HepG2 (cell line): Measurements from ENCODE around the gene CYP4B1. TPM values are rescaled to one million over a fixed set of nuclear protein-coding genes. Genes with fewer than 3 reads are reported as not detected.

Experiments used
- ATAC-seq: fragments of 200-7000 bp; cut with Tn5 transposase; 3 replicates; pipeline ENCODE4 v1.9.1; 2020; ENCODE audit warnings: mild to moderate bottlenecking, moderate library complexity
- BruUV-seq: library from RNA; stranded (reverse); fragments of 400-500 nt; replicated peaks from 2 replicates; lab custom pipeline; 2021; lab: Mats Ljungman, UMichigan
- CTCF ChIA-PET: fragments of 300-600 bp; formaldehyde crosslinking; extraction: SDS; loops from one replicate; lab custom pipeline; 2021; ENCODE audit warnings: low total read pairs, inconsistent platforms, low intra/inter-chr PET ratio; lab: Yijun Ruan, JAX
- POLR2A ChIA-PET: fragments of 350-600 bp; sonication (Branson Sonifier 250); formaldehyde crosslinking; loops from one replicate; lab custom pipeline; 2020; ENCODE audit warnings: antibody characterized with exemption, inconsistent platforms; lab: Yijun Ruan, JAX
- DNase-seq: peaks from one replicate; pipeline ENCODE4 v3.0.0-alpha.2; 2015; ENCODE audit warnings: low spot score
- FAIRE-seq: peaks from 3 replicates; lab custom pipeline; 2011; peaks lifted over from hg19 to GRCh38; lab: Jason Lieb, UNC
- H2AFZ ChIP-seq: one replicate; pipeline ENCODE4 v1.6.1; 2011; ENCODE audit warnings: low read length, inconsistent platforms
- H3K27ac ChIP-seq: fragments of 300-600 bp; 3 replicates; pipeline ENCODE4 v1.8.0; 2011; ENCODE audit warnings: mixed run types, mild to moderate bottlenecking, mixed read lengths, low read length, inconsistent platforms; ENCODE audit not compliant: insufficient read depth; ENCODE audit errors: extremely low read length
- H3K27me3 ChIP-seq, 2 experiments: fragments of 200-600 bp in 1 of 2; 2 replicates in 1 of 2; 3 replicates in 1 of 2; pipeline versions ENCODE4 v1.6.0 to v1.8.0; 2011; ENCODE audit warnings: low read length in 2 of 2, mild to moderate bottlenecking in 2 of 2, moderate library complexity in 2 of 2, inconsistent platforms in 1 of 2; ENCODE audit not compliant: insufficient read depth in 2 of 2, control insufficient read depth in 1 of 2
- H3K36me3 ChIP-seq, 2 experiments: fragments of 200-600 bp in 1 of 2; replicated peaks in 1 of 2; 2 replicates in 1 of 2; 3 replicates in 1 of 2; pipeline versions ENCODE4 v1.5.1 to v1.8.0; 2011; ENCODE audit warnings: low read length in 2 of 2, inconsistent platforms in 1 of 2; ENCODE audit not compliant: insufficient read depth in 2 of 2, control insufficient read depth in 1 of 2
- H3K4me1 ChIP-seq: 2 replicates; pipeline ENCODE4 v1.5.1; 2012; ENCODE audit warnings: low read length, inconsistent platforms; ENCODE audit not compliant: insufficient read depth
- H3K4me2 ChIP-seq: 2 replicates; pipeline ENCODE4 v1.6.0; 2011; ENCODE audit warnings: low read depth, low read length, inconsistent platforms
- H3K4me3 ChIP-seq, 3 experiments: fragments of 200-600 bp in 1 of 3; sonication (generic), shearing (Covaris generic) in 1 of 3; replicated peaks in 1 of 3; 2 replicates each; pipeline ENCODE4 v1.5.1; 2011 to 2016; ENCODE audit warnings: low read length in 3 of 3, inconsistent platforms in 2 of 3, low read depth in 2 of 3, mild to moderate bottlenecking in 2 of 3, control low read depth in 1 of 3, mixed read lengths in 1 of 3; ENCODE audit not compliant: insufficient read depth in 1 of 3
- H3K79me2 ChIP-seq: one replicate; pipeline ENCODE4 v1.6.1; 2011; ENCODE audit warnings: low read length, inconsistent platforms; ENCODE audit not compliant: insufficient read depth
- H3K9ac ChIP-seq: 2 replicates; pipeline ENCODE4 v1.6.0; 2011; ENCODE audit warnings: mild to moderate bottlenecking, low read depth, low read length, inconsistent platforms; ENCODE audit not compliant: insufficient read depth
- H3K9me3 ChIP-seq: 2 replicates; pipeline ENCODE4 v1.5.1; 2012; ENCODE audit warnings: mild to moderate bottlenecking, low read length
- H4K20me1 ChIP-seq: 2 replicates; pipeline ENCODE4 v1.6.0; 2011; ENCODE audit warnings: inconsistent platforms, mild to moderate bottlenecking, low read length, moderate library complexity; ENCODE audit not compliant: insufficient read depth
- ATF3 ChIP-seq: sonication (generic); formaldehyde crosslinking; IDR thresholded peaks from 2 replicates; pipeline ENCODE4 v1.4.0; 2020; ENCODE audit warnings: missing genetic modification reagents
- BCLAF1 ChIP-seq: fragments of 450-650 bp; IDR thresholded peaks from 2 replicates; pipeline ENCODE4 v1.6.1; 2017; ENCODE audit warnings: mild to moderate bottlenecking
- CEBPB ChIP-seq: IDR thresholded peaks from 2 replicates; pipeline ENCODE4 v1.6.1; 2011; ENCODE audit warnings: low read depth, low read length, improper control_type of control experiment, borderline replicate concordance
- HINFP ChIP-seq: sonication (generic); formaldehyde crosslinking; IDR thresholded peaks from 2 replicates; pipeline ENCODE4 v1.4.0; 2020; ENCODE audit warnings: low read depth, mild to moderate bottlenecking, missing genetic modification reagents
- HNF1A ChIP-seq, 2 experiments: sonication (generic) in 1 of 2; formaldehyde crosslinking in 1 of 2; IDR thresholded peaks; 2 replicates each; pipeline versions ENCODE4 v1.4.0 to v1.6.1; 2016 to 2020; ENCODE audit warnings: borderline replicate concordance in 1 of 2, low read depth in 1 of 2, mild to moderate bottlenecking in 1 of 2, missing genetic modification reagents in 1 of 2
- WGBS: methylation state at CpG from one replicate; pipeline ENCODE4 v1.1.6; 2017; ENCODE audit warnings: low lambda C conversion rate; 5-methylcytosine and 5-hydroxymethylcytosine counted together
- in situ Hi-C: cut with HindIII; loops from 2 replicates; pipeline ENCODE4 v1.10.0; 2017; ENCODE audit warnings: low pct_unique_long_range_greater_than_20kb; ENCODE audit not compliant: extremely low pct_ligation_motif_present
- intact Hi-C: fragments of 100-400 bp; cut with micrococcal nuclease; formaldehyde crosslinking; loops from one replicate; pipeline ENCODE4 v1.10.0; 2022; ENCODE audit not compliant: unreplicated experiment
- polyA plus RNA-seq, 8 experiments: library from polyadenylated mRNA; depleted of rRNA in 3 of 8; stranded (reverse) in 7 of 8; unstranded in 1 of 8; fragments of >200 nt; fragmentation: Illumina TruSeq in 4 of 8; extraction: Trizol in 4 of 8; gene quantifications; 2 replicates each; pipeline versions ENCODE4 v1.2.1 to v1.2.3, GENCODE V29; 2011 to 2016; ENCODE audit warnings: low read depth in 4 of 8, missing spikeins in 1 of 8, mixed read lengths in 1 of 8; ENCODE audit not compliant: insufficient read depth in 1 of 8
- total RNA-seq, 5 experiments: library from RNA; depleted of rRNA; stranded (reverse); fragments of >200 nt; fragmentation: Illumina TruSeq; extraction: Trizol; gene quantifications; 2 replicates each; pipeline ENCODE4 v1.2.3, GENCODE V29; 2016; ENCODE audit warnings: low read depth in 1 of 5

Gene CYP4B1
- total and polyA plus RNA-seq, 2 of the 13 experiments (the other 11 are each of a cell fraction or from before 2014, with no cell fraction given): 0.03 TPM; not detected in 1

- POLR2A ChIA-PET: no interaction called here
- no peaks in the 10 kb centered on the region for H3K27me3 ChIP-seq
- H3K9ac ChIP-seq: no peak overlapping the region
- H3K9me3 ChIP-seq: peaks cover 20% of the 10 kb centered on the region
- in situ Hi-C loops (no loop called here), intact Hi-C loops (no loop called here)
- ATAC-seq (no peak), DNase-seq (no peak), FAIRE-seq (no peak)
- no peak for TF ChIP-seq HINFP
- TF ChIP-seq BCLAF1: no peak
- TF ChIP-seq ATF3 (CRISPR knock-in tag): no peak
- TF ChIP-seq CEBPB: no peak
- no peak for TF ChIP-seq HNF1A (IDR thresholded peaks at IDR 0.05; ENCODE audit: low read depth)
- no peak for TF ChIP-seq HNF1A (CRISPR knock-in tag; IDR thresholded peaks at IDR 0.05; ENCODE audit: borderline replicate concordance)
- no peaks in the 10 kb centered on the region for H3K4me1 ChIP-seq
- H3K4me3 ChIP-seq: no peak overlapping the region
- no TSS peak for BruUV-seq
- no peak overlapping the region for H2AFZ ChIP-seq
- no peak overlapping the region for H3K27ac ChIP-seq
- WGBS: 0% methylated on average over 3 of the region's 3 CpGs
- H3K4me2 ChIP-seq: no peak overlapping the region
- H4K20me1 ChIP-seq: no peaks in the 10 kb centered on the region
- H3K79me2 ChIP-seq: no peaks in the 10 kb centered on the region
- CTCF ChIA-PET: no interaction called here
- no peaks in the 10 kb centered on the region for H3K36me3 ChIP-seq
Measured at GRCh38 chr1:46770541-46770940, 28.3 kb upstream of the CYP4B1 start.
